Stimulated activated CD8-positive, alpha-beta memory T cell treated with anti-CD3 and anti-CD28 coated beads, Interleukin-12 subunit alpha, Interleukin-12 subunit beta, amount 100 ng/mL, for 1 hour (primary cell): ENCODE data around the gene HOXB7.
A peak's percentile ranks its signal among the peaks of the same experiment; 100 is the strongest.

Experiments used
- DNase-seq: peaks from one replicate; pipeline ENCODE4 v3.0.0-alpha.2; 2020; ENCODE audit warnings: low read depth

The HOXB7 gene

GRCh38 chr17:48623583-48623982 lies 12.8 kb upstream of the HOXB7 start:
- DNase-seq = no peak

GRCh38 chr17:48622857-48623256 lies 12.0 kb upstream of the HOXB7 start:
- DNase-seq = no peak

- DNase-seq = no peak
These were observed 10.9 kb upstream of the HOXB7 start for GRCh38 chr17:48621410-48622392.

GRCh38 chr17:48620461-48621139 lies 9.8 kb upstream of the HOXB7 start:
- no peak for DNase-seq

GRCh38 chr17:48619826-48620449 lies 9.1 kb upstream of the HOXB7 start:
- DNase-seq = no peak

GRCh38 chr17:48618256-48618896 lies 7.6 kb upstream of the HOXB7 start:
- DNase-seq = peak; percentile 74

- DNase-seq = no peak
These were observed 6.8 kb upstream of the HOXB7 start for GRCh38 chr17:48617471-48618255.

- no peak for DNase-seq
These were observed 6.1 kb upstream of the HOXB7 start for GRCh38 chr17:48616717-48617470.

GRCh38 chr17:48615963-48616716 lies 5.3 kb upstream of the HOXB7 start:
- DNase-seq = no peak

GRCh38 chr17:48615047-48615962 lies 4.5 kb upstream of the HOXB7 start, which contains the start of gene HOXB8:
HOXB8 (minus strand) TSS chr17:48615292; CDS start chr17:48614704, 588 bp downstream.
- no peak for DNase-seq

- no peak for DNase-seq
These were observed 3.3 kb upstream of the HOXB7 start for GRCh38 chr17:48613862-48614694.

GRCh38 chr17:48612854-48613691 lies 2.3 kb upstream of the HOXB7 start:
- DNase-seq = no peak

- DNase-seq = no peak
These were observed 1.6 kb upstream of the HOXB7 start for GRCh38 chr17:48612456-48612853.

GRCh38 chr17:48611681-48612455 lies 1.1 kb upstream of the HOXB7 start:
- DNase-seq = no peak

- DNase-seq = no peak
These were observed 396 bp upstream of the HOXB7 start for GRCh38 chr17:48611213-48611612.

GRCh38 chr17:48609759-48610281 lies 997 bp downstream of the HOXB7 start:
- no peak for DNase-seq
